ENCODE data around the gene CXCL6.

Gene CXCL6

DNA sequence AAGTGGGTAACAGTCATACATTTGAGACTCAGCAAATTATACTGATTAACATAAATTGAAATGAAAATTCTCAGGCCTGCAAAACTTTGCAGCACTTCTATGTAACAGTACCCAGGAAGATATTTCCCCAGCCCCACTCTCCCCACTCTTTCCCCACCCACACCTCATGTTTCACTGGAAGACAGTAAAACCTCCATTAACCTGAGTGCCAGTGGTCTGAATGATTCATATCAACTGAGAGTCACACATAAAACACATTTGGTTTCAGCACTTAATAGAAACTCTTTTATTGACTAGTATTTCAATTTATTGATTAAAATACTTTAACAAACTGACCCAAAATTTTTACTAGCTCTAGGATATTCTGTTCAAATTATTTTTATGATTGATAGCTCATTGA is 6.9 kb downstream of the CXCL6 start:
- no peak for DNase-seq (ENCODE audit: low spot score)

DNA sequence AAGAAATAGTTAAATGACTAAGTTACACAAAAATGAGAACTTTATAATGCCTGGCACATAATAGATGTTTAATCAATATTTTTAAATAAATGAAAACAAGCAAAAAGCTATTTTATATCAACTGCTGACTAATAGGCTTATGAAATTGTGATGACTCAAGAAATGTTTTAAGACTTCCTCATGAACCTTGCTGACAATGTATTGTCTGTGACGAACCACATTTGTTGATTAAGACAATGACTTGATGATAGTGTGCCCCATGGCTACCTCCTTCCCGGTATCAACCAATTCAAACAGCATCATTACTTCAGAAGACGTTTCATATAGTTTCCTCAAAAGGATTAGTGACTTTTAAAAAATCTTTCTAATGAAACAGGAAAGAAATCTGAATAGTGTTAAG is 7.9 kb downstream of the CXCL6 start:
- no peak for DNase-seq (ENCODE audit: low spot score)

- DNase-seq (ENCODE audit: low spot score), result no peak
Observed at GRCh38 chr4:73844806-73845205, 8.3 kb downstream of the CXCL6 start.

GRCh38 chr4:73847526-73848182 is 11.2 kb downstream of the CXCL6 start:
- no peak for DNase-seq (ENCODE audit: low spot score)

GRCh38 chr4:73848183-73848777 is 11.8 kb downstream of the CXCL6 start:
- no peak for DNase-seq (ENCODE audit: low spot score)

DNA sequence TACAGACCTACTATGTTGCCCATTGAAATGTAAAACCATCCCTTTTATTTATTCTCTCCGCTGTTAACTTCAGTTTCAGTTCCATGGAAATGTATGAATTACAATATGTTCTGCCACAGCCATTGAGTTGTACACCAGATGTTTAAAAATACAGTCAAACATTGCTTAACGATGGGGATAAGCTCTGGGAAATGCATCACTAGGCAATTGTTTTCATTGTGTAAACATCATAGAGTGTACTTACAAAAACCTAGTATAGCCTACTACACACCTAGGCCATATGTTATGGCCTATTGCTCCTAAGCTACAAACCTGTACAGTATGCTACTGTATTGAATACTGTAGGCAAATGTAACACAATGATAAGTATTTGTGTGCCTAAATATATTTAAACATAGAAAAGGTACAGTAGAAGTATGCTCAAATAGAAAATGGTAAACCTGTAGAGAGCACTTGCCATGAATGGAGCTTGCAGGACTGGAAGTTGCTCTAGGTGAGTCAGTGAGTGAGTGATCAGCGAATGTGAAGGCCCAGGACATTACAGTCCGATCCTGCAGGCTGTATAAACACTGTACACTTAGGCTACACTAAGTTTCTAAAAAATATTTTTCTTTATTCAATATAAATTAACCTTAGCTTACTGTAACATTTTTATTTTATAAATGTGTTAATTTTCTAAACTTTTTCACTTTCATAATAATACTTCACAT is 13.9 kb downstream of the CXCL6 start:
- DNase-seq (ENCODE audit: low spot score), result no peak

DNA sequence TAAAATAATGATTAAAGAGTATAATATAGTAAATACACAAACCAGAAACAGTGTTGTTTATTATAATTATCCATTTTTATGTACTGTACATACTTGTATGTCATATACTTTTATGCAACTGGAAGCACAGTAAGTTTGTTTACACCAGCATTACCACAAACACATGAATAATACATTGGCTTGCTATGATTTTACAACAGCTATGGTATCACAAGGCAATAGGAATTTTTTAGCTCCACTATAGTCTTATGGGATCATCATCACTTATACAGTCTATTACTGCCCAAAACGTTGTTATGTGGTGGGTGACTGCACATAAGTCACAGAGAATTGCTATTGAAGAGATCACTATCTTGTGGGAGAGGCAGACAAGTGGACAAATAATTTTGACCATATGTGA is 14.8 kb downstream of the CXCL6 start:
- no peak for DNase-seq (ENCODE audit: low spot score)

DNA sequence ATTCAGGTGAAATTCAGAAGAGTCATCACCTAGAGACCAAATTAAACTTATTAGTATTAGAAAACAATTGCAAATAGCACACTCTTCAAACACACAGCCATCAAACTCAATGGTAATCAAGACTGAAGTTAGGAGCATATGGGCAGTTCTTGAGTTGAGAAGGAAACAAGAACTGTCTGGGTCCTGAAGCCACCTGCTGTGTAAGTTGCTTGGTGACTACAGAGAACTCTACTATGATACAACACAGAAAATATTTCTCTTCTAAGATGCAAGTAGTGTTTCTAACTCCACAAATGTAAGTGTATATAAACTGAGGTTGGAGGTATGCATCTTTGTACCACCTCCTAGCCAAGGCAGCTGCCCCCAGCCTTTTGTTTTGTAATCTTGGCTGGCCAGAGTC is 16.3 kb downstream of the CXCL6 start:
- no peak for DNase-seq (ENCODE audit: low spot score)

DNA sequence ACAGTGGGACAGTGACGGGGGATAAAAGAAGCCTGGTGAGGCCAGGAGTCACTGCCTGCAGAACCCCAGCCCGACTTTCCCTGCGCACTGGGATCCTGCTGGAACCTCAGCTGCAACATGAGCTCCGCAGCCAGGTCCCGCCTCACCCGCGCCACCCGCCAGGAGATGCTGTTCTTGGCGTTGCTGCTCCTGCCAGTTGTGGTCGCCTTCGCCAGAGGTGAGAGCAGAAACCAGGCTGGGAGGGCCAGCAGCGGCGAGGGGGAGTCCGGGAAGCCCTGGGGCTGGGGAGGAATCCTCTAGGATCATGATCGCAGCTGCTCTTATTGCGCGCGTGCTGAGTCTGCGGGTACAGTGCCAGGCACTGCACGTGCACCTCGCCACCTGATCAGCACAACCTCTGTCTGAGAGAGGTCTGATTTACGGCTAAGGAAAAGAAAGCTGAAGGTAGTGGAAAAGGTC is 16.8 kb downstream of the CXCL6 start, which contains the start of gene PF4V1:
Gene PF4V1, plus strand, starts transcription at position 51 of the 459 bp plus-strand sequence. Its CDS starts 67 bp downstream, at position 118.
- no peak for DNase-seq (ENCODE audit: low spot score)

DNA sequence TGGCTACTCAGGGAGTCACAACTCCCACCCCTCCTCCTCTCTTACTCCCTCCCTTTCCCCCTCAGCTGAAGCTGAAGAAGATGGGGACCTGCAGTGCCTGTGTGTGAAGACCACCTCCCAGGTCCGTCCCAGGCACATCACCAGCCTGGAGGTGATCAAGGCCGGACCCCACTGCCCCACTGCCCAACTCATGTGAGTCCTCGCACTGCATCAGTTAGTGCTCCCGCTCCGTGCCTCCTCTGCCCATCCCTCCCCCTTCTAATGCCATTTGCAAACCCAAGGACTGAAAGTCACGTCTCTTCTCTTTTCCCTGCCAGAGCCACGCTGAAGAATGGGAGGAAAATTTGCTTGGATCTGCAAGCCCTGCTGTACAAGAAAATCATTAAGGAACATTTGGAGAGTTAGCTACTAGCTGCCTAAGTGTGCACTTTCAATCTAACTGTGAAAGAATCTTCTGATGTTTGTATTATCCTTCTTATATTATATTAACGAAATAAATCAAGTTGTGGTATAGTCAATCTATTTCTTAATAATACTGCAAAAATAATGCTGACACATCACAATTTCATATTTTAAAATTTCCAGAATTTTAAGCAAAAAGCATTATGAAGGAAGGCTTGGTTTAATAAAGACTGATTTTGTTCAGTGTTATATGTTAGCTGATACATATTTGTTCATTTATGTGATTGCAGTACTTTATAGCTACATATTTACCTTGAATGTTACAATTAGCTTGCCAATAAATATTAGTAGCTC is 17.4 kb downstream of the CXCL6 start:
- DNase-seq (ENCODE audit: low spot score), result no peak

DNA sequence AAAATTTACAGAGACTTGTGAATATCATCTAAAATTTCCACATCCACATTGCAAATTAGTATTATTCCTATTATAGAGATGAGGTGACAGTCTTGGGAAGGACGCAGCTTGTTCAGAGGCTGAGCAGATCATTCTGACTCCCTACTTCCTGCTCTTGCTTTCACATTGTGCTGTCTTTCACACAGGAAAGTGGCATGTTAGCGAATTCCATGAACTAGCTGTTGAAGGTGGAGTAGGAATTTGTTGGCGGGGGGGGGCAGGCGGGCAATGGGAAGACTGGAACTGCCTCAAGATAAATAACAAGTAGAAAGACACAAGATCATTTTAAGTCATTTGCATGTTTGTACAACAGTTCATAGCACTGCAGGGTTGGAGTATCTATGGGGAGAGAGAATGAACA is 18.9 kb downstream of the CXCL6 start:
- DNase-seq (ENCODE audit: low spot score), result no peak

DNA sequence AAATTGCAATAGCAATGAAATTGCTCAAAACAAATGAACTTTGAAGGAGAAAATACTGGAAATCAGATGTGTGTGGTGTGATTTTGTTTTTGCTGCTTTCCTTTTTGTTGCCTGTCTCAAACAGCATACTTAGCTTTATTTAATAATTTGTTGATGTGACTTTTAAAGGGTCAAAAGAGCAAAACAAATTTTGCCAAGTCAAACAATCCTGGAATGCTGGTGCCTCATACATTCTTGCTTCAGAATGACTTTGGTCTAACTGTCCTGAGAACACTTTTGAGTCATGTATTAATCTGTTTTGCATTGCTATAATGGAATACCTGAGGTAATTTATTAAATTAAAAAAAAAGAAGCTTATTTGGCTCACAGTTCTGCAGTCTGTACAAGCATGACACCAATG is 20.0 kb downstream of the CXCL6 start:
- DNase-seq (ENCODE audit: low spot score), result no peak

GRCh38 chr4:73859614-73860088 is 23.2 kb downstream of the CXCL6 start:
- DNase-seq (ENCODE audit: low spot score), result no peak

DNA sequence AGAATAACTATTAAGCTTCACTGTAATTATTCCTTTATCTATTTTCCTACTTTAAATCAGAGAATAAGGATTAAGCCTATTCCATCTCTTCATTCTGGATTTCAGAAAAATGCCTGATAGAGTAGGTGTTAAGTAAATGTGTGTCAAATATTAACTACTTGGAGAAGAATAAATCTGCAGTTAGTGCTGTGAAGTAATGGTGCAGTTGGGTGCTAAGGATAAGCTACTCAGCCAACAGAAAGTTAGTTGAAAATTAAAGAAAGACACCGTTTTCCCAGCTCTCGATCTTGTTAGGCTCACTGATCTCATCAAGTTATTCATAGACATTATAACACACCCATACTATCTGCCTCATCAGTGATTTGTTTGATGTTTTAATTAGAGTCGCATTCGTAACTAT is 23.7 kb downstream of the CXCL6 start:
- no peak for DNase-seq (ENCODE audit: low spot score)

GRCh38 chr4:73860917-73861316 is 24.4 kb downstream of the CXCL6 start:
- DNase-seq (ENCODE audit: low spot score), result no peak

- no peak for DNase-seq (ENCODE audit: low spot score)
Observed at GRCh38 chr4:73862322-73862721, 25.8 kb downstream of the CXCL6 start.

DNA sequence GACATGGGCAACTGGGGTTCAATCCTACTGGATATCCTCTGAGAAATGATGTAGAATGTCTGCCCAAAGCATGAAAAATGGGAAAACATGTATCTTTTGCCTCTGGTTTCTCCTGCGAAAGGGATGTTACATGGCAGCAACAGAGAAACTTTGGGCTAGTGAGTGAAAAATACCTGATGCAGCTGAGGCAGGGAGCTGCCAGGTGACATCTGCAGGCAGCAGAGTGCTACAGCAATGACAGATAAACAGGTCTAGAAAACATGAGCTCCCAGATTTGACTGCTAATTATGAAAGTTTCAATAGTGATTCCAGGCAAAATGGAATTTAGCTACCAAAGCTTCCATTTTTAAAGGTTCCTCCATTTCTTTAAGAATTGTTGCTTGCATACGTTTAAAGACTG is 27.9 kb downstream of the CXCL6 start:
- no peak for DNase-seq (ENCODE audit: low spot score)

- DNase-seq (ENCODE audit: low spot score), result no peak
Observed at GRCh38 chr4:73864961-73865360, 28.5 kb downstream of the CXCL6 start.

DNA sequence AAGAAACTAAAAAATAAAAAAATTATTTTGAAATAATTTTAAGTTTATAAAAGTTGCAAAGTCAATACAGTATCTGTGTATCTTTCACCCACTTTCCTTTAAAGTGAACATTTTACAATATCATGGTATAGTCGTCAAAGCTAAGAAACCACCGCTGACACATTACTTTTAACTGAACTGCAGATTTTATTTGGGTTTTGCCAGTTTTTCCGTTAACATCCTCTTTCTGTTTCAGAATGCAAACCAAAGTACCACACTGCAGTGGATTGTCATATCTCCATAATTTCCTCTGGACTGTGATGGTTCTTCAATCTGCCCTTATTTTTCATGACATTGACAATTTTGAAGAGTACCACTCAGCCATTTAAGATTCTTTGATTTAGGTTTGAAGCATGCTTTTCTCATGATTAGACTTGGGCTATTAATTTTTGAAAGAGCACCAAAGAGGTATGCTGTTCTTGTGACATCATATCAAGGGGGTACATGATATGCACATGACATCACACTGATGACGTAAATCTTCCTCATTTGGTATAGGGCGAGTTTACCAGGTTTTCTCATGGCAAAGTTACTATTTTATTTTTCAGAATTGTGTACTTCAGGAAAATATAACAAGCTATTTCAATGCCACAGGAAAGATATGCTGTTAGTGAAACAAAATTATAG is 29.1 kb downstream of the CXCL6 start:
- no peak for DNase-seq (ENCODE audit: low spot score)

DNA sequence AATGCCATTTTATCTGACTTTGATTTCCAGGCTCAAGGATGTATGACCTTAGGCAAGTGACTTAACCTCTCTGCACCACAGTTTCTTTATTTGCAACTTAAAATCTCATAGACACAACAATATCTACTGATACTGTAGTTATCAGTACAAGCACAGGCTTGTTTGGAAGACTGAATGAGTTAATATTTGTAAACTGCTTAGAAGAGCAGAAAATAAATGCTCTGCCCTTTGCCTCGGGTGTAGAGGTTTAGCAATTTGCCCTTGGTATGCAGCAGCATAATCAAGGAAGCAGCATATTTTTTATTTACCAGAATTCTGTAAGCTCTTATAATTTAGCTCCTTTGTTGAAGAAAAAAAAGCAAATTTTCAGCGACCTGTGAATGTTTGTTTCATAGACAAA is 29.8 kb downstream of the CXCL6 start:
- no peak for DNase-seq (ENCODE audit: low spot score)

DNA sequence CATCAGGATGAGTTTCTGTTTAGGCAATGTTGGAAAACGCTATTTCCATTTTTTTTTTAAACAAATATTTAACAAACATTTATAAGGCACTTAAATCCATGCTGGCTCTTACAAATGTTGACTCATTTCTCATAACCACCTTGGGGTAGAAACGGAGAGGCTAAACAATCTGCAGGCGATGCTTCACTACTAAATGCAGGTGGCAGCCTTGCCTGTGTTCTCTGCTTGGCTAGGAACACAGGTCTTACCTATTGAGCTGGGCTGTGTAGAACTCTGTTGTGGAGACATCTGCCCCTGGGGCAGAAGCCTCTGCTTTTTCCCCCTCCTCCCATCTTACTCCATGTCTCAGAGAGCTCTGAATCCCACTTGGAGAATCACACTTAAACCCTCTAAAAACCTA is 31.3 kb downstream of the CXCL6 start:
- no peak for DNase-seq (ENCODE audit: low spot score)
